ELF-1 (cell line): ENCODE measurements around the gene PPP1R15A.
"Not testable (repeated sequence)": the region's sequence is repeated elsewhere in the genome, so short reads cannot be mapped to it uniquely, and the experiment has no call there.

Source experiments
- DNase-seq: peaks from one replicate; pipeline ENCODE4 v3.0.0-alpha.2; 2016; ENCODE audit warnings: low read depth, low spot score

PPP1R15A gene

DNA sequence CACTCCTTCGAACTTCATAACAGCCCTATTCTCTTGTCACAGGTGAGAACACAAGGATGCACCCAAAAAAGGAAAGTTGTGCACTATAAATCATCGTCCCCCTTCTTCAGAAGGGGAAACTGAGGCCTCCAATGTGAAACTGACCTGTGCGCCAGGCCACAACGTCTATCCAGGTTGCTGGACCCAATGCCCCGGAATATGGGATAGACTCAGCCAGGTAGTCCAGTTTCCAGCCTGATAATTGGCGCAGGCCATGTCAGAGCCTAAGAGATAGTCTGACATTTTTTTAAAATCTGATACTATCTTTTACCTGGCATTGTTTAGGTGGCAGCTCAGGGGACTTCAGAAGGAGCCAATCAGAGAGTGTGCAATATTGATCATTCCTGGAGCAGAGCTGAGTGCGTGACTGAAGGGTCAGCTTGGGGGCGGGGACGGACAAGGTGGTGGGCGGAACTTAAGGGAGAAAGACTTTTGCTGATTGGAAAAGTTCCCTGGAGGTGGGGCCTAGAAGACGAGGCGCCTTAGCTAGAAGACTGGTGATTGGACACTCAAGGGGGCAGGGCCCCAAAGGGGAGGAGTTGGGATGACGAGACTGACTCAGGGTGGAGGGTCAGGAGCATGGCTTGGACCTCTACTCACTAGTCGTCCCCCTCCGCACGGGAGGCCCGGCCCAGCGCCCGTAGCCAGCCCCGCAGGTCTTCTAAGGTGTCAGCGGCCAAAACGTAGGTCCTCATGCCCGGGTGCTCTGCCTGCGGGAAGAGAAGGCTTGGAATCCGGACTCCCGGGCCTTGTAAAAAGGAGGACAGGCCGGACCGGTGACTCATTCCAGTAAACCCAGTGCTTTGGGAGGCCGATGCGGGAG is 12.3 kb upstream of the PPP1R15A start:
- peak; percentile 97 for DNase-seq

DNA sequence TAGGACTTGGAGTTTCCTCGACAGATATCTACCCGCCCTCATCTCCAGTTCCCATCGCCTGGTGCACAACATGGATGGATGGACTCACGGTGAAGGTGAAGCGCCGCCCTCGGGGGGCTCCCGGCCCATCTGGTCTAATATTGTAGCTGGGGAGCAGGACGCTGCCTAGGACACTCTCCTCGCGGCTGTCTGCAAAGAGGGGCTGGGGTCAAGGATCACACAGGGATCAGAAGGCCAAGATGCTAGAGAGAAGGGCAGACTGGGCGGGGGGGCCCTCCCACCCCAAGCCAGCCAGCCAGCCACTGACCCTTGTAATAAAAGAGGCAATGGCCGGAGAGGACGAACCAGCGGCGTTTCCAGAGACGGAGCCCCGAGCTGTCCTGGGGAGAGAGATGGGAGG is 10.9 kb upstream of the PPP1R15A start:
- no peak for DNase-seq

DNA sequence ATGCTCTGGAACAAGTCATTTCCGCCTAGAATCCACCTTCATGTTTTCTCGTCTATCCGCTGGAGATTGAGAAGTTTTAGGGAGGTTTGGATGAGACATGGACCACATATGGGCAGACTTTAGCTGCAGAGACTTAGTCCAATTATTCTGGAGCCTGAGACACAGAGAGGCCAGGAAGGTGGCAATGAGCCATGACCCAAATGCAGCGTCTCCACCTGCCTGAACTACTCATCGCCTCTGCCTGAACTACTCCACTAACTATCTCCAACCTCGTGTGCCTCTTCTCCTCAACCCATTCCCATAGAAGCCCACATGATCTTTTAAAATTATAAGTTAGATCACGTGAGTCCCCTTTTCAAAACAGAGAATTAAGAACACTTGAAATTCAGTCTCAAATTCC is 9.4 kb upstream of the PPP1R15A start:
- DNase-seq: no peak

DNA sequence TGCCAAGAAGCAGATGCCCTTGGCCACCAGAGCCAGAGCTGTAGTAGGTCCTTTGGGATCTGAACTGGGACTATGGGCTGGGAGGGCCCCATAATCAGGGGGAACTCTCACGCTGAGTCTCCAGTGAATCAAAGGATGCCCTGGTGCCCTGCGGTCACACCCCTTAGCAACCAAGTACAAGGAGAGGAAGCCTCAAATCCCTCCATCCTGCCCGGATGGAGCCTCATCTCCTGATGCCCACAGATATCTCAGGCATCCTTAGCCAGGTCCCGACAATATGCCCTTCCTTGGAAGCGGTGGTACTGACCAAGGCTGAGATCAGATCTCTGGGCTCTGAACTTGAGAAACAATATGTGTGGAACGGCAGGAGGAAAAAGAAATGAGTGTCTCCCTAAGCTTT is 5.5 kb upstream of the PPP1R15A start:
- no peak for DNase-seq

DNA sequence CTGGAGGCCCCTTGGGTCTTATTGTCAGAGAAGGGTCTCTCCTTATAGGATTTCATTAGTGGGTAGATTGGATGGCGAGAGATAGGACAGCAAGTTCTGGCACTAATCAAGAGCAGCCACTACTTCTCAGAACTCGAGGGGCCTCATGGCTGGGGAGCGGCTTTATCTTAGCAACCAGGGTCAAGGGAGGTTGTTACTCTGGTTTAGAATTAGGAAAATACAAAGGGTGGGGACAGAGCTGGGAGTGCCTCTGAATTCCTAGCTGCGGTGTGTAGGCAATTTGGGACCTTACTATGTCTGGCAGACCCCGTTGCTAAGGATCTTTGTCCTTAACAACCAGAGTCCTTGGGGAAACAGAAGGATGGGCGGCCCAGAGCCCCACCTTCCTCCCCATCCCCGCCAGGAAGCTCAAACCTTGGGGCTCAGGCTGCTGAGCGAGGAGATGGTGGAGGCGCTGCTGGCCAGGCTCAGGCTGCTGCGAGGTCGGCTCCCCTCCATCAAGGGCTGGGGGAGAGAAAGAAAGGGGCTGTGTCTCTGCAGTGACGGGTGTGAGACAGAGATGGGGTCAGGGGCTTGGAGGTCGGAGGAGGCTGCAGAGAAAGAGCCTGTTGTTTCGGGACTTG is 5.0 kb upstream of the PPP1R15A start:
- DNase-seq: no peak

DNA sequence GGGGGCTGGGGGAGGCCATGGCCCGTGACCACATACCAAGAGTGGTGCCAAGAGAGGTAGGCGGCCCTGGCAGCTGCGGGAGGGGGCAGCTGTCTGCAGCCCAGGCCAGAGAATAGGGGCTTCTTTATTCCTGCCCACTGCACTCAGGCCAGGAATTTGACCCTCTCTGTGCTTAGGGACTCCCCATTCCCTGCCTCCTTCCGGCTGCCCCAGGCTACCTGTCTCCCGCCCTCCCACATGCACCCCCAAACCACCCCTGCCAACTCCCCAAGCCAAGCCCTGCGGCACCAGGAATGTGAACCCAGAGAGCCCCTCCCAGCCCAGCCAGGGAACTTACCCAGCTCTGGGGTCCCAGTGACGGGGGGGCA is 4.5 kb upstream of the PPP1R15A start:
- DNase-seq: no peak

DNA sequence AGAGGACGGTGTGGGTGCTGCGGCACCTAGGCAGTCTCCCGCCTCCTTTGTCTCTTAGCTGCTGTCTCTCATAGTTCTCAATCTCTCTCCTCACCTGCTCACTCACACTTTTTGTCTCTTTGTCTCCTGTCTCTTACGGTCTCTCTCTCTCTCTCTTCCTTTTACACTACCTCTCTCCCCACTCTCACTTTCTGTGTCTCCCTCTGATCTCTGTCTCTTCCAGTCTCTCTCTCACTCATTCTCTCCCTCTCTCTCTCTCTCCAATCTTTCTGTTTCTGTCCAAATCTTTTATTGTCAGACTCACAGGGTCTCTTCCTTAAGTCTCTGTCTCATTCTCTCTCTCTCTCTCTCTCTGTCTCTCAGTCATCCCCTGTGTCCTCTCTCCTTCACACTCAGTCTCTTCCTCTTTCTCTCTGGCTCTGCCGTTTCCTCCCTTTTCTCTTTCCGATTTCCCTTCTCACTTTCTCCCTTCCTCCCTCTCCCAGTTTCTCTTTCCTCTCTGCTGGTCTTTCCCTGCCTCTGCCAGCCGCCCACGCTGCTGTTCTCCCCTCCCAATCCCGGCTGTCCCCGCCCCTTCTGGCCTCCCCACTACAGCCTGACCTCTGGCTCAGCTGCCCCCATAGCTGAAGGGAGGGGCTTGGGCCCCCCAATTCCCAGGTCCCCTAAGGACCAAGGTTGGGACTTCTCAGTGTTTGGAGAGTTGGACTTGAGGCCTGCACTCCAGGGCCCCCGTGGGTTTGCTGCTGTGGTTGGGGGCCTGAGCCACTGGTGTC is 3.9 kb upstream of the PPP1R15A start, which contains the start of gene PLEKHA4:
TSS of gene PLEKHA4 (minus strand) at position 504 of the 773 bp plus-strand sequence. CDS start 997 bp downstream, outside the sequence.
- peak; percentile 45 for DNase-seq

DNA sequence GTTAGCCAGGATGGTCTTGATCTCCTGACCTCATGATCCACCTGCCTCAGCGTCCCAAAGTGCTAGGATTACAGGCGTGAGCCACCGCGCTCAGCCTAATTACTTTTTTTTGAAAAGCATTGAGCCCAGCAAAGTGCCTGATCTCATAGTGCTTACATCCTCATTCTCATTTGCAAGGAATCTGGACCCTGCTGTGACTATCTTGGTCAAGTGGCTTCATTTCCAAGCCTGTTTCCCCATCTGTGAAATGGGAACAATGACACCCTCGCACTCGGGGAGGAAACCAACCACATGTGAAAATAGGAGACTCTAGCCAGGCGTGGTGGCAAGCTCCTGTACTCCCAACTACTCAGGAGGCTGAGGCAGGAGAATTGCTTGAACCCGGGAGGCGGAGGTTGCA is 2.2 kb upstream of the PPP1R15A start:
- DNase-seq: no peak

DNA sequence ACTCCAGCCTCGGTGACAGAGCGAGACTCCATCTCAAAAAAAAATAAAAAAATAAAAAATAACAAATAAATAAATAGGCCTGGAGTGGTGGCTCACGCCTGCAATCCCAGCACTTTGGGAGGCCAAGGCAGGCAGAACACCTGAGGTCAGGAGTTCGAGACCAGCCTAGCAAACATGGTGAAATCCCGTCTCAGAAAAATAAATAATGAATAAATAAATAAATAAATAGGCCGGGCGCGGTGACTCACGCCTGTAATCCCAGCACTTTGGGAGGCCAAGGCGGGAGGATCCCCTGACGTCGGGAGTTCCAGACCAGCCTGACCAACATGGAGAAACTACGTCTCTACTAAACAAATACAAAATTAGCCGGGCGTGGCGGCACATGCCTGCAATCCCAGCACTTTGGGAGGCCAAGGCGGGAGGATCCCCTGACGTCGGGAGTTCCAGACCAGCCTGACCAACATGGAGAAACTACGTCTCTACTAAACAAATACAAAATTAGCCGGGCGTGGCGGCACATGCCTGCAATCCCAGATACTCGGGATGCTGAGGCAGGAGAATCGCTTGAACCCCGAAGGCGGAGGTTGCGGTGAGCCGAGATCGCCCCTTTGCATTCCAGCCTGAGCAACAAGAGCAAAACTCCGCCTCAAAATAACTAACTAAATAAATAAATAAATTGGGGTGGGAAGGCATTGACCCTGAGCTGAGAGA is 595 bp upstream of the PPP1R15A start:
- DNase-seq: not testable (repeated sequence)

DNA sequence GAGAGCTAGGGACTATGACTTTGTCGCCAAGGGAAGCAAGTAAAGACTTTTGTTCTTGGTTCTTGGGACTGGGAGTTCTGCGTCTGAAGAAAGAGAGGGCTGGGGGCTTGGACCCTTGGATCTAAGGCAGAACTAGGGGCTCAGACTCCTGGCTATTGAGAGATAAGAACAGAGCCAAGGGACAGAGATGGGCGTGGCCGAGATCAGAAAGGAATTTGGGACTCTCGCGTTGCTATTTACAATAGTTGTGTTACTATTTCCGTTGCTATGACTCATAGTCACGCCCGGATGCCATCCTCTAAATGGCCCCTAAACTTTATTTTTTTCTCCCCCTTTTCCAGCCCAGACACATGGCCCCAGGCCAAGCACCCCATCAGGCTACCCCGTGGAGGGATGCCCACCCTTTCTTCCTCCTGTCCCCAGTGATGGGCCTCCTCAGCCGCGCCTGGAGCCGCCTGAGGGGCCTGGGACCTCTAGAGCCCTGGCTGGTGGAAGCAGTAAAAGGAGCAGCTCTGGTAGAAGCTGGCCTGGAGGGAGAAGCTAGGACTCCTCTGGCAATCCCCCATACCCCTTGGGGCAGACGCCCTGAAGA is 759 bp downstream of the PPP1R15A start:
- DNase-seq: peak; percentile 92

DNA sequence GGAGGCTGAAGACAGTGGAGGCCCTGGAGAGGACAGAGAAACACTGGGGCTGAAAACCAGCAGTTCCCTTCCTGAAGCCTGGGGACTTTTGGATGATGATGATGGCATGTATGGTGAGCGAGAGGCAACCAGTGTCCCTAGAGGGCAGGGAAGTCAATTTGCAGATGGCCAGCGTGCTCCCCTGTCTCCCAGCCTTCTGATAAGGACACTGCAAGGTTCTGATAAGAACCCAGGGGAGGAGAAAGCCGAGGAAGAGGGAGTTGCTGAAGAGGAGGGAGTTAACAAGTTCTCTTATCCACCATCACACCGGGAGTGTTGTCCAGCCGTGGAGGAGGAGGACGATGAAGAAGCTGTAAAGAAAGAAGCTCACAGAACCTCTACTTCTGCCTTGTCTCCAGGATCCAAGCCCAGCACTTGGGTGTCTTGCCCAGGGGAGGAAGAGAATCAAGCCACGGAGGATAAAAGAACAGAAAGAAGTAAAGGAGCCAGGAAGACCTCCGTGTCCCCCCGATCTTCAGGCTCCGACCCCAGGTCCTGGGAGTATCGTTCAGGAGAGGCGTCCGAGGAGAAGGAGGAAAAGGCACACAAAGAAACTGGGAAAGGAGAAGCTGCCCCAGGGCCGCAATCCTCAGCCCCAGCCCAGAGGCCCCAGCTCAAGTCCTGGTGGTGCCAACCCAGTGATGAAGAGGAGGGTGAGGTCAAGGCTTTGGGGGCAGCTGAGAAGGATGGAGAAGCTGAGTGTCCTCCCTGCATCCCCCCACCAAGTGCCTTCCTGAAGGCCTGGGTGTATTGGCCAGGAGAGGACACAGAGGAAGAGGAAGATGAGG is 1.5 kb downstream of the PPP1R15A start:
- DNase-seq: no peak

DNA sequence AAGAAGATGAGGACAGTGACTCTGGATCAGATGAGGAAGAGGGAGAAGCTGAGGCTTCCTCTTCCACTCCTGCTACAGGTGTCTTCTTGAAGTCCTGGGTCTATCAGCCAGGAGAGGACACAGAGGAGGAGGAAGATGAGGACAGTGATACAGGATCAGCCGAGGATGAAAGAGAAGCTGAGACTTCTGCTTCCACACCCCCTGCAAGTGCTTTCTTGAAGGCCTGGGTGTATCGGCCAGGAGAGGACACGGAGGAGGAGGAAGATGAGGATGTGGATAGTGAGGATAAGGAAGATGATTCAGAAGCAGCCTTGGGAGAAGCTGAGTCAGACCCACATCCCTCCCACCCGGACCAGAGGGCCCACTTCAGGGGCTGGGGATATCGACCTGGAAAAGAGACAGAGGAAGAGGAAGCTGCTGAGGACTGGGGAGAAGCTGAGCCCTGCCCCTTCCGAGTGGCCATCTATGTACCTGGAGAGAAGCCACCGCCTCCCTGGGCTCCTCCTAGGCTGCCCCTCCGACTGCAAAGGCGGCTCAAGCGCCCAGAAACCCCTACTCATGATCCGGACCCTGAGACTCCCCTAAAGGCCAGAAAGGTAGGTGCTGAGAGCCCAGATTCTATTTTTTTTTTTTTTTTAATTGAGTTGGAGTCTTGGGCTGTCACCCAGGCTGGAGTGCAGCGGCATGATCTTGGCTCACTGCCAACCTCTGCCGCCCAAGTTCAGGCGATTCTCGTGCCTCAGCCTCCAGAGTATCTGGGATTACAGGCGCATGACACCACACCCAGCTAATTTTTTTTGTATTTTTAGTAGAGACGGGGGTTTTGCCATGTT is 2.3 kb downstream of the PPP1R15A start:
- DNase-seq: no peak

DNA sequence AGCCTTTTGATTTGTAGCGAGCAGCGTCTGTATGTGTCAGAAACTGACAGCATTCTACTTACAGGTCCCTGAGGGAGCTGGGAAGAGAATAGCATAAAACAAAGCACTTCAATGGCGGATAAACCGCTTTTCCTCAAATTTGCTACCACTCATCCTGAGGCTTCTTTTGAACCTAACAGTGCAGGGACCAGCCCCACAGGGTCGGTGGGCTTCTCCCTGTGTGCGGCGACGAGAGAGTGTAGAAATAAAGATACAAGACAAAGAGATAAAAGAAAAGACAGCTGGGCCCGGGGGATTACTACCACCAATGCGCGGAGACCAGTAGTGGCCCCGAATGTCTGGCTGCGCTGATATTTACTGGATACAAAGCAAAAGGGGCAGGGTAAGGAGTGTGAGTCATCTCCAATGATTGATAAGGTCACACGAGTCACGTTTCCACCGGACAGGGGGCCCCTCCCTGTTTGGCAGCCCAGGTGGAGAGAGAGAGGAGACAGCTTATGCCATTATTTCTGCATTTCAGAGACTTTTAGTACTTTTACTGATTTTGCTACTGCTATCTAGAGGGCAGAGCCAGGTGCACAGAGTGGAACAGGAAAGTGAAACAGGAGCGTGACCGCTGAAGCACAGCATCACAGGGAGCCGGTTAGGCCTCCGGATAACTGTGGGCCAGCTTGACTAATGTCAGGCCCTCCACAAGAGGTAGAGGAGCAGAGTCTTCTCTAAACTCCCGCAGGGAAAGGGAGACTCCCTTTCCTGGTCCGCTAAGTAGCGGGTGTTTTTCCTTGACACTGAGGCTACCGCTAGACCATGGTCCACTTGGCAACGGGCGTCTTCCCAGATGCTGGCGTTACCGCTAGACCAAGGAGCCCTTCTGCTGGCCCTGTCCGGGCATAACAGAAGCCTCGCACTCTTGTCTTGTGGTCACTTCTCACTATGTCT is 4.1 kb downstream of the PPP1R15A start:
- DNase-seq: peak; percentile 47

DNA sequence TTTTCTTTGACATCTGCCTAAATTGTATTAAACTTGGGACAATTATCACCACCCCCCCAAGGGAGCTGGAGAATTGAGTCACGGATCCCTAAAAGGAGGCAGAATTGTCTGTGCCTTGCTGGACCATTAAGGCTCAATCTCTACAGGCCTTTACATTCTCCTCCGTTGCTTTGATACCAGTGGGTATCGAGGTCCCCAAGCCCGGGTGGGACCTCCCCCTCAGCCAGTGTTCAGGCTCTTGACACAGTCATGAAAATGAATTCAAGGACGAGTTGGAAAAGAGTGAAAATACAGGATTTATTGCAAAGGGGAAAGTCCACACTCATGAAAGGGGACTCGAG is 5.6 kb downstream of the PPP1R15A start:
- no peak for DNase-seq

DNA sequence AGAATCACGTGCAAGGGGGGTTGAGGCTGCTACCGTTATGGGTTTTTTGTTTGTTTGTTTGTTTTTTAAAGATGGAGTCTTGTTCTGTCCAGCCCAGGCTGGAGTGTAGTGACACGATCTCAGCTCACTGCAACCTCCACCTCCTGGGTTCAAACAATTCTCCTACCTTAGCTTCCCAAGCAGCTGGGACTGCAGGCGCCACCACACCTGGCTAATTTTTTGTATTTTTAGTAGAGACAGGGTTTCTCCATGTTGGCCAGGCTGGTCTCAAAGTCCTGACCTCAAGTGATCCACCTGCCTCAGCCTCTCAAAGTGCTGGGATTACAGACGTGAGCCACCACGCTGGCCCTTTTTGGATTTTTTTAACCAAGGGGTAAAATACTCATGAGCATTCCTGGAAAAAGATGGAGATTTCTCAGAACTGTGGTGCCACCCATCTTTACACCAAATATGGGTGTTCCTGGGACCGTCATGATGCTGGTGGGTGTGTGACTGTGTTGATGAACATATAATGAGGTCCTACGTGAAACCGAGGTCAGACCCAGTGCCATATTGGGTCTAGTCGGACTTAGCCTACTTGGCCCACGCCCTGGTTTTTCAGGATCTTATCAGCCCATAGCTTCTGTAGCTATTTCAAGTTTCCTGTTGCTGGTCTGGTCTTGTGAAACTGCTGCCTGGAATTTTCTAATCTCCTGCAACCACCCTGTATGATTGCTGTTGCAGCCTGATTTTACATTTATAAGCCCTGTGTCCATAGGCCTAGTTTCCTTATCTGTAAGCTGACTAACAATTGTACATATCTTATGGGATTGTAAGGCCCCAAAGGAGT is 6.2 kb downstream of the PPP1R15A start:
- DNase-seq: peak; percentile 60

DNA sequence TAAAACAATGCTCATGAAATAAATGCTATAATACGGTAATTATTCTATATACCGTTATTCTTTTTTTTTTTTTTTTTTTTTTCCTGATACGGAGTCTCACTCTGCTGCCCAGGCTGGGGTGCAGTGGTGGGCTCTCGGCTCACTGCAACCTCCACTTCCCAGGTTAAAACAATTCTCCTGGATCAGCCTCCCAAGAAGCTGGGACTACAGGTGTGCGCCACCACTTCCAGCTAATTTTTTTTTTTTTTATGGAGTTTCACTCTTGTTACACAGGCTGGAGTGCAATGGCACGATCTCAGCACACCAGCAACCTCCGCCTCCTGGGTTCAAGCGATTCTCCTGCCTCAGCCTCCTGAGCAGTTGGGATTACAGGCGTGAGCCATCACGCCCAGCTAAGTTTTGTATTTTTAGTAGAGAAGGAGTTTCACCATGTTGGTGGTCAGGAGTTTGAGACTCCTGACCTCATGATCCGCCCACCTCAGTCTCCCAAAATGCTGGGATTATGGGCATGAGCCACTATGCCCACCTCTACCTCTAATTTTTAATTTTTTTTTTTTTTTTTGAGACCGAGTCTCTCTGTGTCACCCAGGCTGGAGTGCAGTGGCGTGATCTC is 6.9 kb downstream of the PPP1R15A start:
- no peak for DNase-seq

DNA sequence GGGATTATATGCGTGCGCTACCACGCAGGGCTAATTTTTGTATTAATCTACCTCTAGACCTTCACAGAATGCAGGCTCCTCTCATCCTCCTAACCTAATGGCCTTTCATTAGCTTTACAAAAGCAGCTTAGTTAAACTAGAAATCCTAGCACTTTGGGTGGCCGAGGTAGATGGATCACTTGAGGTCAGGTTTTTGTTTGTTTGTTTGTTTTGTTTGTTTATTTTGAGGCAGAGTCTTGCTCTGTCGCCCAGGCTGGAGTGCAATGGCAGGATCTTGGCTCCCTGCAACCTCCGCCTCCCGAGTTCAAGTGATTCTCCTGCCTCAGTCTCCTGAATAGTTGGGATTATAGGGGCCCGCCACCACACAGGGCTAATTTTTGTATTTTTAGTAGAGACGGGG is 7.5 kb downstream of the PPP1R15A start:
- DNase-seq: not testable (repeated sequence)
